Left cardiac atrium (tissue), 2 donors: Measurements from ENCODE around the gene JUP. TPM values are rescaled to one million over a fixed set of nuclear protein-coding genes. Genes with fewer than 3 reads are reported as not detected.

ENCODE experiments used
- total RNA-seq, 2 donors: library from RNA; stranded (reverse); fragmentation: NEBNext Ultra II Directional; extraction: Animal tissue kit (Norgen Biotek cat#: 25700); gene quantifications; one replicate each; pipeline ENCODE4 v1.2.1, GENCODE V29; 2021
- donor health status: DM: no; HTN: yes; CAD: no; lungs with severe emphysema.
- donor health status: DM: yes; HTN: yes; CAD: no.

Gene JUP
- total RNA-seq, 2 donors from 2014 or later, result 117 to 139 TPM

Other genes starting within 250 kb of the JUP start
- not detected for gene KRT9, start 214.7 kb downstream of the JUP start, total RNA-seq
- under 1 TPM; 0.41 to 0.58 TPM for gene KRT14, start 199.8 kb downstream of the JUP start, total RNA-seq
- 1 to 10 TPM in 1 of 2 donors, under 1 TPM in 1; 0.44 to 1.1 TPM for gene KRT16, start 173.9 kb downstream of the JUP start, total RNA-seq
- not detected for gene KRT17, start 162.1 kb downstream of the JUP start, total RNA-seq
- gene EIF1, start 97.8 kb downstream of the JUP start, total RNA-seq, result 1,000 to 10,000 TPM in 1 of 2 donors, 100 to 1,000 TPM in 1; 883 to 1,102 TPM
- not detected for gene GAST, start 74.4 kb downstream of the JUP start, total RNA-seq
- gene HAP1, start 52.1 kb downstream of the JUP start, total RNA-seq, result not detected
- gene P3H4, start 25.2 kb upstream of the JUP start, total RNA-seq, result 10 to 100 TPM; 12.0 to 13.8 TPM
- 10 to 100 TPM; 33.0 to 47.3 TPM for gene FKBP10, start 26.3 kb upstream of the JUP start, total RNA-seq
- 10 to 100 TPM; 27.8 to 42.1 TPM for gene NT5C3B, start 49.5 kb upstream of the JUP start, total RNA-seq
- under 1 TPM; 0.18 to 0.32 TPM for gene KLHL10, start 51.1 kb upstream of the JUP start, total RNA-seq
- gene KLHL11, start 78.7 kb upstream of the JUP start, total RNA-seq, result 1 to 10 TPM; 4.7 to 6.1 TPM
- 10 to 100 TPM; 58.7 to 72.2 TPM for gene ACLY, start 132.2 kb upstream of the JUP start, total RNA-seq
- gene ODAD4, start 143.9 kb upstream of the JUP start, total RNA-seq, result 1 to 10 TPM; 1.0 to 1.3 TPM
- gene CNP, start 180.1 kb upstream of the JUP start, total RNA-seq, result 10 to 100 TPM; 40.3 to 43.7 TPM
- gene DNAJC7, start 230.7 kb upstream of the JUP start, total RNA-seq, result 10 to 100 TPM; 57.5 to 73.9 TPM
- gene NKIRAS2, start 233.4 kb upstream of the JUP start, total RNA-seq, result 10 to 100 TPM; 35.3 to 45.9 TPM